Lung microvascular endothelial cell (primary cell): ENCODE data around the gene DNAJA3. TPM values are rescaled to one million over a fixed set of nuclear protein-coding genes. Genes with fewer than 3 reads are reported as not detected.
A peak's percentile ranks its signal among the peaks of the same experiment; 100 is the strongest.

ENCODE experiments used
- DNase-seq, 2 donors: peaks; one replicate each; pipeline versions ENCODE4 v3.0.0 to v3.0.0-alpha.2; 2010; ENCODE audit warnings: low read depth in 2 of 2
- total RNA-seq: library from RNA; depleted of rRNA; stranded (reverse); fragments of >200 nt; gene quantifications from 2 replicates; pipeline ENCODE4 v1.2.1, GENCODE V29; 2014

Gene DNAJA3
- total RNA-seq, 1 donor from 2014 or later = 37.9 TPM

- no peak for DNase-seq
Measured at GRCh38 chr16:4433228-4433627, 7.6 kb downstream of the DNAJA3 start.

DNA sequence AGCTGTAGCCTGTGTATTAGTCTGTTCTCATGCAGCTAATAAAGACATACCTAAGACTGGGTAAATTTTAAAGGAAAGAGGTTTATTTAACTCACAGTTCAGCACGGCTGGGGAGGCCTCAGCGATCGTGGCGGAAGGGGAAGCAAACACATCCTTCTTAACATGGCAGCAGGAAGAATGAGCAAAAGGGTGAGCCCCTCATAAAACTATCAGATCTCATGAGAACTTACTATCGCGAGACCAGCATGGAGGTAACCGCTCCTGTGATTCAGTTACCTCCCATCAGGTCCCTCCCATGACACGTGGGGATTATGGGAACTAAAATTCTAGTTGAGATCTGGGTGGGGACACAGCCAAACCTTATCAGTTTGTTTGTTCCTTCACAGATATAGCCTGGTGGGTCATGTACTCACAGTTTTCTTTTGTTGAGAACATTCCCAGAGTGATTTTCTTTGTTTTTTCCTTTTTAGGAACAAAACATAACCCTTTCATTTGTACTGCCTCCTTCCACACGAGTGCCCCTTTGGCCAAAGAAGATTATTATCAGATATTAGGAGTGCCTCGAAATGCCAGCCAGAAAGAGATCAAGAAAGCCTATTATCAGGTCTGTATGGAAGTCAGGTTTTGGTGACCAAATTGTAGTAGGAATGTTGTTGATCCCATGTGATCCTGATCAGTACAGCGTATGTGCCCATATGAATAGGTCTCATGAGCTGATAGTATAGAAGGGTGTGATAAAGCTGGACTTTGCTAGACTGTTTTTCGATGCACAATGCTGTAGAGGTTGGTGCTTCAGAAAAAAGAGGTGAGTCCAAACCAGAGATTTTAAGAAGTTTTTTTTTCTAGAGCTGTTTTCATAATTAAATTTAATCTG, 8.5 kb downstream of the DNAJA3 start:
- DNase-seq = no peak

DNA sequence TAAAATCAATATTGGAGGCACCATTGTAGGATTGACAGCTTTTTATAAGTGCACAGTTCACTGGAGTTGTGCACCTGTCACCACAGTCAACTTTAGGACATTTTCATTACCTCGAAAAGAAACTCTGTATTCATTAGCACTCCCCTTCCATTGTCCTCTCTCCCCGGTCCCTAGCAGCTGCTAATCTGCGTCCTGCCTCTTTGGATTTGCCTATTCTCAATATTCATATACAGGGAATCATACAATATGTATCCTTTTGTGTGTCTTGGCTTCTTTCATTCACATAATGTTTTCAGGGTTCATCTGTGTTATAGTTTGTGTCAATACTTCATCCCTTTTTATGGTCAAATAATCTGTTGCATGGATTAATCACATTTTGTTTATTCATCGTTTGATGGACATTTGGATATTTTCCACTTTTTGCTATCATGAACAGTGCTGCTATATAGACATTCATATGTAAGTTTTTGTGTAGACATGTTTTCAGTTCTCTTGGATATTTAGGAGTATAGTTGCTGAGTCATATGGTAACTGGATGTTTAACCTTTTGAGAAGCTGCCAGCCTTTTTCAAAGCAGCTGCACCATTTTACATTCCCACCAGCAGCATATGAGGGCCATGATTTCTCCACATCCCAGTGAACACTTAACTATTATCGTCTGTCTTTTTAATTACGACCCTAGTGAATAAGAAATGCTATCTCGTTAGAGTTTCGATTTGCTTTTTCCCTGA, 9.8 kb downstream of the DNAJA3 start:
- no peak for DNase-seq

DNA sequence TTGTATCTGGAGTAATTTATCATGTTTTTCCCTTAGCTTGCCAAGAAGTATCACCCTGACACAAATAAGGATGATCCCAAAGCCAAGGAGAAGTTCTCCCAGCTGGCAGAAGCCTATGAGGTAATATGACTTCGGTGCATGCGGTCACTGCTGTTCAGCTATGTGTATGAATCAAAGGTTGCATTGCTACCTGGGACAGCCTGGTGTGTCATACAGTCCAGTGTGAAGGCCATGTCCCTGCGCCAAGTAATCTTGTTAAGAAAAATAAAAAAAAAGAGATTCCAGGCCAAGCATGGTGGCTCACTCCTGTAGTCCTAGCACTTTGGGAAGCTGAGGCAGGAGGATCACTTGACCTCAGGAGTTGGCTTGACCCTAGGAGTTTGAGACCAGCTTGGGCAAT, 11.7 kb downstream of the DNAJA3 start:
- no peak for DNase-seq

DNA sequence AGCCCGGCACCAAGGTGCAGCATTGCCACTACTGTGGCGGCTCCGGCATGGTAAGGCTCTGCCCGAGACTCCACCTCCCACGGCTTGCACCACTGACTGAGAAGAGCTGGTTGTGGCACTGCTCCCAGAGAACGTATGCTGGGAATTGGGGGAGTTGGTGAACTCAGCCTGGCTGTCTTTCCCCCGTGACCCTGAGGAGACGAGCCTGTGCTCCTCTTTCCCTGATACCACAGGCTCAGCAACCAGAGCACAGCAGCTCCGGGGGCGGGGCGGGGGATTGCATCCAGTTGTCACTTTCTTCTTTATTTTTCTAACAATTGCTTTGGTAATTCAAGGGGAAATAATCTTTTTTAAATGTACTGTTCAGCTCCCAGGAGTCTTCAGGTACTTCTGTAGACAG, 16.7 kb downstream of the DNAJA3 start:
- no peak for DNase-seq

DNA sequence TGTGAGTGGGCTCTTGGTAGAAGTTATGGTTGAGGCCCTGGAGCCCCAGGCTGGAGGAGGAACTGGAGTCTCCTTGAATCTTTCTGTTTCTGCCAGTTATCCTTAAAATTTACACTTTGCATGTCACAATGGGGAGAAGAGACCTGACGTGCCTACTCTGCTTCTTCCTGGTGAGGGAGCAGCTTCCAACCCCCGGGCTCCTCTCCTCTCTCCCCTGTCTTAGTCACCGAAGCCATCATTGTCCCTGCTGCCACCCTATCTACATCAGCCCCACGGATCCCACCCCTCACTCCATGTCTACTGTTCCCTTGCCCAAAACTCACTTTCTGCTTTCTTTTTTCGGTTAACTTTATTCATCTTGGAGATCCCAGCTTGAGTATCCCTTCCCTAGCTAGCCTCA, 17.6 kb downstream of the DNAJA3 start:
- no peak for DNase-seq

DNA sequence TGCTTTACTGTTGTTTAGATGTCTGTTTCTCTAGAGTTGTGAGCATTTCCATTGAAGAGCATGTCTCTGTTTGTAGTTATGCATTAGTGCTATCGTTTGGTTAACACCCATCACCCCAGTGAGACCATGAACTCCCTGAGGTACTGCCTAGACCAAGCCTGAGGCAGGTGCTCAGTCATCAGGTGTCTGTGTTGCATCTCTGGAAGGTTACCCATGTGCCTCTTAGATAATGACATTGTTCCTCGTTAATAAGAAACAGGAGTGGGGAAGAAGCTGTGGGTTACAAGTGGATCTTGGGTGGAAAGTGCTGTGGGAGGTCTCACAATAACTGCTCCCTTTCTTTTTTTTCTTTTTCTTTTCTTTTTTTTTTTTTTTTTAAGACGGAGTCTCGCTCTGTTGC, 18.3 kb downstream of the DNAJA3 start:
- no peak for DNase-seq

GRCh38 chr16:4450430-4450829, 24.8 kb downstream of the DNAJA3 start:
- DNase-seq = no peak

DNA sequence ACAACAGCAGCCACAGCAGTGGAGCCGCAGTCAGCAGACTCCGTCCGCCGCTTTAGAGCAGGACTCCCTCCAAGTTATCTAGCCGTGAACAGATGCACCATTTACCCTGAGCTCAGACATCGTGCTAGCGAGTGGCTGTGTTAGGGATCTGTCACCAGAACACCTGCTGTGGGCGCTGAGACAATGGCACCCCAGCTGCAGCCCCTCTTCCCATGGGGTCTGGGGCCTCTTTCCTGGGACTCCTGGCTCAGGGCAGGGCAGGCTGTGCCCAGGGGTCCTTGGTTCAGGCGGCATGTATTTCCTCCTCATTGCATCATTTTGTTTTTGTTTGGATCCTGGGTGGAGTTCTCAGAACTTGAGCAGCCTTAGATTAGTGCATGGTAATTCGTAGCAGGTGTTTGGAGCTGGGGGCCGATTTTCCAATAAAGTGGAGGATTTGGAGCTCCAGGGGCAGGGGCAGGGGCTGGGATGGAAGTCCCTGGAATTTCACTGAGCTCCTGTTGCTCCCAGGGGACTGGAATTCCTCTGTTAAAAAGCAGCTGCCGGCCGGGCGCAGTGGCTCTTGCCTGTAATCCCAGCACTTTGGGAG, 25.4 kb downstream of the DNAJA3 start:
- DNase-seq = no peak

DNA sequence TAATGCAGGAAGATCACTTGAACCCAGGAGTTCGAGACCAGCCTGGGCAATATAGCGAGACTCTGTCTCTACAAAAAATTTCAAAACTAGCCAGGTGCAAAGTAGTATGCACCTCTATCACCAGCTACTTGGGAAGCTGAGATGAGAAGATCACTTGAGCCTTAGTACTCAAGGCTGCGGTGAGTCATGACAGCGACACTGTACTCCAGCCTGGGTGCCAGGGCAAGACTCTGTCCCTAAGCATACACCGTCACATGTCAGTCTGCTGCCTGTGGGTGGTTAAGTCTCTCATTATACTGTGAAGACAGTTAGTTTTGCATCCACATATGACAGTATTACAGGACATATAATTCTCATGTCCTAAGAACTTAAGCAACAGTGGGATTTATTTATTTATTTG, 27.0 kb downstream of the DNAJA3 start:
- DNase-seq = no peak

DNA sequence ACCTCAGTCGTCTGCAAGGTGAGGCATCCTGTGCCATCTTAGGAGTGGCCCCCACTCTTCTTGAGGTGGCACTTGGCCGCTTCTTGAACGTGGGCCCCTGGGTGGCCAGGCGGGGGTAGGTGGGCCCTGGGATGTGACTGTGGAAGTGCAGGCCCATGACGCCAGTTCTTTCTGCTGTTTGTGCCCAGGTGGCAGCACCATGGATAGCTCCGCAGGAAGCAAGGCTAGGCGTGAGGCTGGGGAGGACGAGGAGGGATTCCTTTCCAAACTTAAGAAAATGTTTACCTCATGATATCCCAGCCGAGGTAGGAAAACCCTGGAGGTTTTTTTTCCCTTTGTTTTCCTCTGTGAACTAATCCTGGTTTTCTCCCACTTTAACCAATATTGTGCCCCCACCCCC, 29.0 kb downstream of the DNAJA3 start:
- DNase-seq = peak in 1 of 2 donors; percentile 20

DNA sequence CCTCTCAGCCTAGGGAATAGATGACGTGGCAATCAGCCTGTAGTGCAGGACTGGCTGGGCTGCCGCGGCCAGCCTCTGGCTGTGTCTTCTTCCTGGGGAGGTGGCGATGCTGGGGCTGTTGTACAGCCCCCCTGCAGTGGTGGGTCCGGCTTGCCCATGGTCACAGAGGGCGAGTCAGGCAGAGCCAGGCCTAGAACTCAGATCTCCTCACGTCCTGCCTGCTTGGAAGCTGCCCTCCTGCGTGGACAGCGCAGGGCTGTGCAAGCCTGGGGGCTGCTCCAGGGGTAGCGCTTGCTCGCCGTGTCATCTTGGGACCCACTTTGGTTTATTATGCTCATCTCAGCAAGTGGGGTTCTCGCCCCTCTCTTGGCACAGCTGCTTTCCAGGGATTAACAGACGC, 29.4 kb downstream of the DNAJA3 start:
- no peak for DNase-seq

GRCh38 chr16:4455951-4456350, 30.3 kb downstream of the DNAJA3 start:
- DNase-seq = no peak

DNA sequence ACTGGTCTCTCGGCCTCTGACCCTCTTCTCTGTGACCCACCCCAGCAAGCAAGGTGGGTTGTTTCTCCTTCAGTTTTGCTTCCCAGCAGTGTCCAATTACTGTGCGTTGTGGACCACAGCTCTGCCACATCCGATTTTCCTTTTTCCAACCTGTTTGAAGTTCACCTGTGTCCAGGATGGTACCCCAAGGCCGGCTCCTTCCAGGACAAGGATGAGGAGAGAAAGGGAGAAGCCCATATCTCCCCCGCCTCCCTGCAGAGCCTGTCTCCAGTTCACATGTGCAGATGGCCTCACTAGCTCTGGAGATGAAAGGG, 35.2 kb downstream of the DNAJA3 start:
- no peak for DNase-seq

DNA sequence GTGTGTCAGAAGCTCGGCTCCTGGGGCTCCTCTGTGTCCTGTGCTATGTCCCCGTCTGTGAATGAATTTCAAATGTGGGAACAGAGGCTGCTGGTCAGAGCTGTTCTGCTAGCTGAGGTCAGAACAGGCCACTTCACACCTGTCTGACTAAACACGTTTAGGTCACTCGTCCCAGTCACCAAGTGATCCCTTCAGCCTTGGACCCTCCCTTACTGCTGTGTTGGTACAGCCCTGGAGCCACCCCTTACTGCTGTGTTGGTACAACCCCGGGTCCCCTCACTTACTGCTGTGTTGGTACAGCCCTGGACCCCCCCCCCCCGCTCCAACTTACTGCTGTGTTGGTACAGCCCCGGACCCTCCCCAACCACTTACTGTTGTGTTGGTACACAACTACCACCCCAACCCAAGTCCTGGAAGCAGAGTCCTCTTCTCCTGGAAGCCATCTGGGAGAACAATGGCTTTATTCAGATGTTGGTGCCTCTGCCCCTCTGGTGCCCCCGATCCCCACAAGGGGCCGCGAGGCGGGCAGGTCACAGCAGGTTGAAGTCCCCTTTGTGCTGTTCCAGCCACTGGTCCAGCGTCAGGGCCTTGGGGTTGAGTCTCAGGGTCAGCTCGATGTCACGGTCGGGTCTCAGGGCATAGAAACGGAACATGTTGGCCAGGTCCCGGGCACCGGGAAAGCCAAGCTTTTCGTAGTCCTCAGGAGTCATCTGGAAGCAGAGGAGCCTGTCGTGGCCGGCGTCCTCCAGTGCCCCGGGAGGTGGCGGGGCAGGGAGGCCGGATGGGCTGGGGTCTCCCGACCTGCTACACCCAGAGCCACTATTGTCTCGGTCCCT, 35.8 kb downstream of the DNAJA3 start:
- DNase-seq = no peak

GRCh38 chr16:4463522-4464163, 38.0 kb downstream of the DNAJA3 start:
- DNase-seq = no peak

- no peak for DNase-seq
Measured at GRCh38 chr16:4465977-4466779, 40.5 kb downstream of the DNAJA3 start.

GRCh38 chr16:4467916-4468315, 42.2 kb downstream of the DNAJA3 start:
- no peak for DNase-seq

DNA sequence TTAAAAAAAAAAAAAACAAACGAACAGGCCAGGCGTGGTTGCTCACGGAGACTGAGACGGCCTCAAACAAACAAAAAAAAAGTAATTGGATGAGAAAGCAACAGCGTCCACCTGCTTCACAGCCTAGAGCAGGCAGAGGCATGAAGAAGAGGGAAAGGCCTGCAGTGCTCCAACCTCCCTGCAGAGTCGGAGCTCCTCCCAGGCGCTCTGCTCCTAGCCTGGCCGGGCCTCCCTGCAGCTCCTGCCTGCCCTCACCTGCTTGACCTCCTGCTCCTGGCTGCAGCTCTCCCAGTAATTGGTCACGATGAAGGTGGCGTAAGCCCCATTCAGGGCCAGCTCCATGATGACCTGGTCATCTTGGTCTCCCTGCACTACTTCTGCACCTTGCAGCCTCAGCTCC, 43.3 kb downstream of the DNAJA3 start:
- DNase-seq = no peak

GRCh38 chr16:4471869-4472268, 46.2 kb downstream of the DNAJA3 start:
- no peak for DNase-seq

GRCh38 chr16:4472880-4473279, 47.2 kb downstream of the DNAJA3 start:
- no peak for DNase-seq
